Activated naive CD4-positive, alpha-beta T cell treated with anti-CD3 and anti-CD28 coated beads, Interleukin-2, amount 50 U/mL, for 24 hours (primary cell): ENCODE data around the gene ZMAT3.
A peak's percentile ranks its signal among the peaks of the same experiment; 100 is the strongest.
"Not testable (repeated sequence)": the region's sequence is repeated elsewhere in the genome, so short reads cannot be mapped to it uniquely, and the experiment has no call there.

ENCODE experiments used
- H3K27ac Mint-ChIP-seq: one replicate; pipeline ENCODE4 v1.8.0; 2021; ENCODE audit warnings: mild to moderate bottlenecking, mixed read lengths
- H3K27me3 Mint-ChIP-seq: one replicate; pipeline ENCODE4 v1.8.0; 2021; ENCODE audit warnings: mixed read lengths
- H3K36me3 Mint-ChIP-seq: one replicate; pipeline ENCODE4 v1.8.0; 2021; ENCODE audit warnings: mixed read lengths
- H3K4me1 Mint-ChIP-seq: one replicate; pipeline ENCODE4 v1.8.0; 2021; ENCODE audit warnings: mixed read lengths
- H3K4me3 Mint-ChIP-seq: one replicate; pipeline ENCODE4 v1.8.0; 2021; ENCODE audit warnings: mild to moderate bottlenecking, mixed read lengths
- H3K9me3 Mint-ChIP-seq: one replicate; pipeline ENCODE4 v1.8.0; 2021; ENCODE audit warnings: mixed read lengths

ZMAT3 gene

GRCh38 chr3:179076243-179077027, 4.8 kb upstream of the ZMAT3 start:
- H3K27me3 Mint-ChIP-seq, result no peaks in the 10 kb centered on the region
- no peaks in the 10 kb centered on the region for H3K36me3 Mint-ChIP-seq
- H3K27ac Mint-ChIP-seq, result no peak overlapping the region
- H3K4me1 Mint-ChIP-seq, result peaks cover 22% of the 10 kb centered on the region
- no peak overlapping the region for H3K4me3 Mint-ChIP-seq
- H3K9me3 Mint-ChIP-seq, result no peaks in the 10 kb centered on the region

- Mint-ChIP-seq H3K4me1 (peaks cover 29% of the 10 kb centered on the region), H3K9me3 (no peaks in the 10 kb centered on the region), H3K27ac (no peak overlapping the region), H3K27me3 (no peaks in the 10 kb centered on the region), H3K4me3 (no peak overlapping the region), H3K36me3 (no peaks in the 10 kb centered on the region)
These were observed 3.0 kb upstream of the ZMAT3 start for GRCh38 chr3:179074656-179075055.

- H3K4me1 Mint-ChIP-seq, result peaks cover 37% of the 10 kb centered on the region
- H3K36me3 Mint-ChIP-seq, result no peaks in the 10 kb centered on the region
- H3K27ac Mint-ChIP-seq, result peak overlapping the region; percentile 30
- H3K9me3 Mint-ChIP-seq, result no peaks in the 10 kb centered on the region
- peak overlapping the region; percentile 32 for H3K4me3 Mint-ChIP-seq
- H3K27me3 Mint-ChIP-seq, result no peaks in the 10 kb centered on the region
These were observed 2.2 kb upstream of the ZMAT3 start for GRCh38 chr3:179073816-179074215.

GRCh38 chr3:179072100-179072438, 460 bp upstream of the ZMAT3 start:
- Mint-ChIP-seq H3K9me3 (no peaks in the 10 kb centered on the region), H3K36me3 (no peaks in the 10 kb centered on the region), H3K4me3 (peak overlapping the region; percentile 97), H3K27me3 (no peaks in the 10 kb centered on the region), H3K4me1 (peaks cover 50% of the 10 kb centered on the region), H3K27ac (peak overlapping the region; percentile 91)

- H3K4me1 Mint-ChIP-seq, result peaks cover 54% of the 10 kb centered on the region
- peaks cover 3% of the 10 kb centered on the region for H3K36me3 Mint-ChIP-seq
These were observed 634 bp downstream of the ZMAT3 start for GRCh38 chr3:179071027-179071322.

GRCh38 chr3:179069762-179070390, 1.7 kb downstream of the ZMAT3 start:
- peaks cover 3% of the 10 kb centered on the region for H3K36me3 Mint-ChIP-seq
- peaks cover 55% of the 10 kb centered on the region for H3K4me1 Mint-ChIP-seq
- no peak overlapping the region for H3K27ac Mint-ChIP-seq

More at GRCh38 chr3:179071027-179071322, 634 bp downstream of the ZMAT3 start:
- H3K27me3 Mint-ChIP-seq, result no peaks in the 10 kb centered on the region
- H3K4me3 Mint-ChIP-seq, result peak overlapping the region; percentile 97
- no peaks in the 10 kb centered on the region for H3K9me3 Mint-ChIP-seq
- peak overlapping the region; percentile 98 for H3K27ac Mint-ChIP-seq

GRCh38 chr3:179068779-179069530, 2.7 kb downstream of the ZMAT3 start:
- Mint-ChIP-seq H3K27me3 (no peaks in the 10 kb centered on the region), H3K4me1 (peaks cover 53% of the 10 kb centered on the region), H3K9me3 (no peaks in the 10 kb centered on the region), H3K4me3 (peak overlapping the region; percentile 9), H3K36me3 (peaks cover 7% of the 10 kb centered on the region), H3K27ac (no peak overlapping the region)

More at GRCh38 chr3:179069762-179070390, 1.7 kb downstream of the ZMAT3 start:
- H3K4me3 Mint-ChIP-seq, result peak overlapping the region; percentile 39
- no peaks in the 10 kb centered on the region for H3K9me3 Mint-ChIP-seq
- no peaks in the 10 kb centered on the region for H3K27me3 Mint-ChIP-seq

- Mint-ChIP-seq H3K9me3 (no peaks in the 10 kb centered on the region), H3K27me3 (no peaks in the 10 kb centered on the region), H3K4me3 (no peak overlapping the region), H3K4me1 (peaks cover 50% of the 10 kb centered on the region), H3K36me3 (peaks cover 8% of the 10 kb centered on the region), H3K27ac (no peak overlapping the region)
These were observed 3.8 kb downstream of the ZMAT3 start for GRCh38 chr3:179067839-179068238.

- H3K27ac Mint-ChIP-seq, result no peak overlapping the region
- H3K4me3 Mint-ChIP-seq, result no peak overlapping the region
- H3K36me3 Mint-ChIP-seq, result peaks cover 10% of the 10 kb centered on the region
- H3K9me3 Mint-ChIP-seq, result no peaks in the 10 kb centered on the region
- peaks cover 55% of the 10 kb centered on the region for H3K4me1 Mint-ChIP-seq
- H3K27me3 Mint-ChIP-seq, result no peaks in the 10 kb centered on the region
These were observed 4.3 kb downstream of the ZMAT3 start for GRCh38 chr3:179067291-179067690.

GRCh38 chr3:179063945-179064560, 7.6 kb downstream of the ZMAT3 start:
- no peaks in the 10 kb centered on the region for H3K9me3 Mint-ChIP-seq
- no peaks in the 10 kb centered on the region for H3K27me3 Mint-ChIP-seq
- peaks cover 21% of the 10 kb centered on the region for H3K36me3 Mint-ChIP-seq
- no peak overlapping the region for H3K27ac Mint-ChIP-seq
- peaks cover 66% of the 10 kb centered on the region for H3K4me1 Mint-ChIP-seq
- no peak overlapping the region for H3K4me3 Mint-ChIP-seq

GRCh38 chr3:179056326-179056725, 15.3 kb downstream of the ZMAT3 start:
- no peak overlapping the region for H3K27ac Mint-ChIP-seq
- peaks cover 25% of the 10 kb centered on the region for H3K36me3 Mint-ChIP-seq
- H3K27me3 Mint-ChIP-seq, result no peaks in the 10 kb centered on the region
- peaks cover 37% of the 10 kb centered on the region for H3K4me1 Mint-ChIP-seq
- no peak overlapping the region for H3K4me3 Mint-ChIP-seq
- no peaks in the 10 kb centered on the region for H3K9me3 Mint-ChIP-seq

GRCh38 chr3:179054565-179054964, 17.0 kb downstream of the ZMAT3 start:
- H3K4me1 Mint-ChIP-seq, result peaks cover 36% of the 10 kb centered on the region
- not testable (repeated sequence) for H3K9me3 Mint-ChIP-seq, H3K27me3 Mint-ChIP-seq, H3K4me3 Mint-ChIP-seq, H3K27ac Mint-ChIP-seq
- H3K36me3 Mint-ChIP-seq, result peaks cover 30% of the 10 kb centered on the region

GRCh38 chr3:179046497-179047353, 24.9 kb downstream of the ZMAT3 start:
- no peak overlapping the region for H3K27ac Mint-ChIP-seq
- H3K4me1 Mint-ChIP-seq, result peaks cover 64% of the 10 kb centered on the region

GRCh38 chr3:179045719-179046402, 25.7 kb downstream of the ZMAT3 start:
- no peak overlapping the region for H3K27ac Mint-ChIP-seq
- H3K4me1 Mint-ChIP-seq, result peaks cover 67% of the 10 kb centered on the region
- H3K27me3 Mint-ChIP-seq, result no peaks in the 10 kb centered on the region
- H3K9me3 Mint-ChIP-seq, result peaks cover 3% of the 10 kb centered on the region
- H3K36me3 Mint-ChIP-seq, result peaks cover 22% of the 10 kb centered on the region
- no peak overlapping the region for H3K4me3 Mint-ChIP-seq

More at GRCh38 chr3:179046497-179047353, 24.9 kb downstream of the ZMAT3 start:
- no peaks in the 10 kb centered on the region for H3K27me3 Mint-ChIP-seq
- H3K4me3 Mint-ChIP-seq, result no peak overlapping the region
- H3K9me3 Mint-ChIP-seq, result peaks cover 5% of the 10 kb centered on the region
- peaks cover 20% of the 10 kb centered on the region for H3K36me3 Mint-ChIP-seq
